ENCODE data around the gene UNC5A. TPM values are rescaled to one million over a fixed set of nuclear protein-coding genes. Genes with fewer than 3 reads are reported as not detected.

UNC5A gene
- polyA plus RNA-seq, 4 donors = 0.15 to 0.63 TPM; not detected in 2

DNA sequence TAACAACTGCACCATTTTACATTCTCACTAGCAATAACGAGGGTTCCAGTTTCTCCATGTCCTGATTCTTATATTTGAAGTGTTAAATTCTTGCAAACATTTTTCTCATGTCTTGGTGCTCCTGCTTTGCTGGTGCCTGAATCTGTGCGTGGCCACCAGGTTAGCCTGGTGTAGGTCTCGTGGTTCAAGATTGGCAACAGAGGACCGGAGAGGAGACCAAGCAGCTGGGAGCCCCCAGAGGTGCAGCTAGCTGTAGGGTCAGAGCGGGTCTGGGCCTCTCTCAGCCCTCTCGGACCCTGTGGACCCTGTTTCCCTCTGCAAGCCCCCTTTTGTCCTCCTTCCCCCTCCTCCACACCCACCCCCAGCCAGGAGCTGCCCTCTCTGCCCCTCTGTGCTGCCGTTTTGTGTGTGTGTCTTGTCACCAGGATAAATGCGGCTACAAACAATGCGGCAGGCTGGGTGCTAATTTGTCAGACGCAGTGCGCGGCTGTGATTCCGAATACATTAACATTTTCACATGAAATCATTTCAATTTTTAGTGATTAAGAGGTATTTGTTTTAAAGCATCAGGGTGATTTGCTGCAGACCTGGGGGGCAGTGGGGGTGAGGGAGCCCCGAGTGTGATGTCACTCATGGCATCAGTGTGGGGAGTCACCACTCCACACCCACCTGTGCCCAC is 17.5 kb downstream of the UNC5A start:
- Histone ChIP-seq H3K27me3 (ENCODE audit: control insufficient read depth in 3 of 3, insufficient read depth in 3 of 3, low read length in 3 of 3) (peaks cover 0 to 3% (median 0%) of the 10 kb centered on the region in 3 donors), H3K36me3 (ENCODE audit: control insufficient read depth in 3 of 3, insufficient read depth in 2 of 3, low read depth in 1 of 3, low read length in 3 of 3) (no peaks in the 10 kb centered on the region), H3K9me3 (ENCODE audit: control insufficient read depth in 2 of 2, insufficient read depth in 1 of 2, low read depth in 1 of 2, low read length in 1 of 2) (no peaks in the 10 kb centered on the region), H3K27ac (ENCODE audit: low read depth in 1 of 3, low read length in 2 of 3) (no peak overlapping the region), H3K4me3 (ENCODE audit: low read depth in 1 of 3, low read length in 3 of 3) (no peak overlapping the region), H3K4me1 (ENCODE audit: control insufficient read depth in 3 of 3, insufficient read depth in 2 of 3, low read depth in 1 of 3, low read length in 2 of 3) (no peaks in the 10 kb centered on the region)
- DNase-seq = no peak
- FAIRE-seq = no peak
- 83 to 89% (median 88%) methylated on average over 13 to 14 of the region's 14 CpGs for WGBS, 3 donors

- Histone ChIP-seq H3K36me3 (ENCODE audit: control insufficient read depth in 3 of 3, insufficient read depth in 2 of 3, low read depth in 1 of 3, low read length in 3 of 3) (no peaks in the 10 kb centered on the region), H3K27me3 (ENCODE audit: control insufficient read depth in 3 of 3, insufficient read depth in 3 of 3, low read length in 3 of 3) (peaks cover 0 to 2% (median 2%) of the 10 kb centered on the region in 3 donors), H3K27ac (ENCODE audit: low read depth in 1 of 3, low read length in 2 of 3) (no peak overlapping the region), H3K4me1 (ENCODE audit: control insufficient read depth in 3 of 3, insufficient read depth in 2 of 3, low read depth in 1 of 3, low read length in 2 of 3) (no peaks in the 10 kb centered on the region), H3K4me3 (ENCODE audit: low read depth in 1 of 3, low read length in 3 of 3) (no peak overlapping the region), H3K9me3 (ENCODE audit: control insufficient read depth in 2 of 2, insufficient read depth in 1 of 2, low read depth in 1 of 2, low read length in 1 of 2) (no peaks in the 10 kb centered on the region)
- FAIRE-seq (no peak), DNase-seq (no peak)
- 80 to 83% (median 83%) methylated on average over 2 of the region's 2 CpGs for WGBS, 3 donors
These were observed 19.0 kb downstream of the UNC5A start for GRCh38 chr5:176829320-176829719.

- no peaks in the 10 kb centered on the region for H3K36me3 ChIP-seq (ENCODE audit: control insufficient read depth in 3 of 3, insufficient read depth in 2 of 3, low read depth in 1 of 3, low read length in 3 of 3)
- H3K4me3 ChIP-seq (ENCODE audit: low read depth in 1 of 3, low read length in 3 of 3) = no peak overlapping the region
- DNase-seq (no peak), FAIRE-seq (no peak)
- 74 to 88% (median 85%) methylated on average over 22 to 23 of the region's 23 CpGs for WGBS, 3 donors
- H3K27me3 ChIP-seq (ENCODE audit: control insufficient read depth in 3 of 3, insufficient read depth in 3 of 3, low read length in 3 of 3) = peaks cover 0 to 5% (median 2%) of the 10 kb centered on the region in 3 donors
- no peaks in the 10 kb centered on the region for H3K9me3 ChIP-seq (ENCODE audit: control insufficient read depth in 2 of 2, insufficient read depth in 1 of 2, low read depth in 1 of 2, low read length in 1 of 2)
- H3K4me1 ChIP-seq (ENCODE audit: control insufficient read depth in 3 of 3, insufficient read depth in 2 of 3, low read depth in 1 of 3, low read length in 2 of 3) = no peaks in the 10 kb centered on the region
- no peak overlapping the region for H3K27ac ChIP-seq (ENCODE audit: low read depth in 1 of 3, low read length in 2 of 3)
These were observed 20.1 kb downstream of the UNC5A start for GRCh38 chr5:176830422-176830994.

GRCh38 chr5:176830995-176831423 is 20.6 kb downstream of the UNC5A start:
- Histone ChIP-seq H3K4me1 (ENCODE audit: control insufficient read depth in 3 of 3, insufficient read depth in 2 of 3, low read depth in 1 of 3, low read length in 2 of 3) (no peaks in the 10 kb centered on the region), H3K27ac (ENCODE audit: low read depth in 1 of 3, low read length in 2 of 3) (no peak overlapping the region), H3K9me3 (ENCODE audit: control insufficient read depth in 2 of 2, insufficient read depth in 1 of 2, low read depth in 1 of 2, low read length in 1 of 2) (no peaks in the 10 kb centered on the region), H3K36me3 (ENCODE audit: control insufficient read depth in 3 of 3, insufficient read depth in 2 of 3, low read depth in 1 of 3, low read length in 3 of 3) (no peaks in the 10 kb centered on the region), H3K4me3 (ENCODE audit: low read depth in 1 of 3, low read length in 3 of 3) (no peak overlapping the region), H3K27me3 (ENCODE audit: control insufficient read depth in 3 of 3, insufficient read depth in 3 of 3, low read length in 3 of 3) (peaks cover 0 to 5% (median 2%) of the 10 kb centered on the region in 3 donors)
- DNase-seq (no peak), FAIRE-seq (no peak)
- WGBS, 3 donors = 8 to 23% (median 16%) methylated on average over 9 of the region's 9 CpGs

DNA sequence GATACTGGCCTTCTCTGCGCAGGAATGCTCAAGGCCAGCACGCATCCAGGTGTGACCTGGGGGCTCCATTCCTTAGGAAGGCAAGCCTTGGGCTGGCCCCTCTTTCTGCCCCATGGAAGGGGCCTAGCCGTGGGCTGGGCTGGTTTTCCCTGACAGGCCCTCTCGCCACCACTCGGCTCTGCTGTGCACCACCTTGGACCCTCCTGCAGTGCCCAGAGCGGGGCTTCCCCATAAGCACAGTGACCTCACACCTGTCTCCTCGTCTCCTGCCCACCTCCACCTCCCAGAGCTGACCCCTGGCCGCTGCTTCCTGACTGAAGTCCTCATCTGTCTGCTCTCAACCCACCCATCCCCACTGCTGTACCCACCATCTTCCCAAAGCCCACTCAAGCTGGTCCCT is 21.1 kb downstream of the UNC5A start:
- DNase-seq (no peak), FAIRE-seq (no peak)
- 34 to 65% (median 56%) methylated on average over 8 of the region's 8 CpGs for WGBS, 3 donors
- Histone ChIP-seq H3K27ac (ENCODE audit: low read depth in 1 of 3, low read length in 2 of 3) (no peak overlapping the region), H3K9me3 (ENCODE audit: control insufficient read depth in 2 of 2, insufficient read depth in 1 of 2, low read depth in 1 of 2, low read length in 1 of 2) (no peaks in the 10 kb centered on the region), H3K4me1 (ENCODE audit: control insufficient read depth in 3 of 3, insufficient read depth in 2 of 3, low read depth in 1 of 3, low read length in 2 of 3) (no peaks in the 10 kb centered on the region), H3K36me3 (ENCODE audit: control insufficient read depth in 3 of 3, insufficient read depth in 2 of 3, low read depth in 1 of 3, low read length in 3 of 3) (no peaks in the 10 kb centered on the region), H3K4me3 (ENCODE audit: low read depth in 1 of 3, low read length in 3 of 3) (no peak overlapping the region), H3K27me3 (ENCODE audit: control insufficient read depth in 3 of 3, insufficient read depth in 3 of 3, low read length in 3 of 3) (peaks cover 0 to 5% (median 2%) of the 10 kb centered on the region in 3 donors)

DNA sequence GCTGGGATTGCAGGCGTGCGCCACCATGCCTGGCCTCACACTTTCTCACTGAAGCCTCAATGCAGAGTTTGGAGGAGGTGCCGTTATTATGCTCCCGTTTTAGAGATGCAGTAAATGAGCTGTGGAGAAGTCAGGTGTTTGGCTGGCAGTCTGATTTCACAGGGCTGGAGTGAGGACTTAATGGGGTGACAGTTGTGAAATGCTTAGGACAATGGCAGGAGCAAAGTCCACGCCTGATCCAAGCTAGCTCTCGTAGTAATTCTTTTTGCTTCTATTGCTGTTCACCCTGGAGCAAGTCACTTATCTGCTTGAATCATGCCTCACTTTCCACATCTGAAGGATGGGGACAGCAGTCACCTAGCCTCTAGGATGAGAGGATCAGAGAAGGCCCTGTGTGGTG is 21.8 kb downstream of the UNC5A start:
- no peak for DNase-seq
- no peak for FAIRE-seq
- no peak overlapping the region for H3K27ac ChIP-seq (ENCODE audit: low read depth in 1 of 3, low read length in 2 of 3)
- H3K9me3 ChIP-seq (ENCODE audit: control insufficient read depth in 2 of 2, insufficient read depth in 1 of 2, low read depth in 1 of 2, low read length in 1 of 2) = no peaks in the 10 kb centered on the region
- H3K27me3 ChIP-seq (ENCODE audit: control insufficient read depth in 3 of 3, insufficient read depth in 3 of 3, low read length in 3 of 3) = peaks cover 0 to 5% (median 2%) of the 10 kb centered on the region in 3 donors
- no peaks in the 10 kb centered on the region for H3K36me3 ChIP-seq (ENCODE audit: control insufficient read depth in 3 of 3, insufficient read depth in 2 of 3, low read depth in 1 of 3, low read length in 3 of 3)
- H3K4me1 ChIP-seq (ENCODE audit: control insufficient read depth in 3 of 3, insufficient read depth in 2 of 3, low read depth in 1 of 3, low read length in 2 of 3) = no peaks in the 10 kb centered on the region
- WGBS, 3 donors = 45 to 77% (median 47%) methylated on average over 6 of the region's 6 CpGs
- no peak overlapping the region for H3K4me3 ChIP-seq (ENCODE audit: low read depth in 1 of 3, low read length in 3 of 3)

DNA sequence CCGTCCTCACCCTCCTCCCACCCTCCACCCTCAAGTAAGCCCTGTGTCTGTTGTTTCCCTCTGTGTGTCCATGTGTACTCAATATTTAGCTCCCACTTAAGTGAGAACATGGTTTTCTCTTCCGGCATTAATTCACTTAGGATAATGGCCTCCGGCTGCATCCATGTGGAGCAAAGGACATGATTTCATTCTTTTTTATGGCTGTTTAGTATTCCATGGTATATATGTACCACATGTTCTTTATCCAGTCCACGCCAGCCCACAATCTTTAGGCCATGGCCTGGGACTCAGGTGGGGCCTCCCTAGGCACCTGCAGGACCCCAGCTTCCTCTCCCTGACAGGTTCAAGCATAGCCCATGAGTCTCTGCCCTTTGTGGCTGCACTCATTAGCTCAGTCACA is 22.9 kb downstream of the UNC5A start:
- DNase-seq (no peak), FAIRE-seq (no peak)
- Histone ChIP-seq H3K4me1 (ENCODE audit: control insufficient read depth in 3 of 3, insufficient read depth in 2 of 3, low read depth in 1 of 3, low read length in 2 of 3) (no peaks in the 10 kb centered on the region), H3K27me3 (ENCODE audit: control insufficient read depth in 3 of 3, insufficient read depth in 3 of 3, low read length in 3 of 3) (peaks cover 0 to 5% (median 2%) of the 10 kb centered on the region in 3 donors), H3K4me3 (ENCODE audit: low read depth in 1 of 3, low read length in 3 of 3) (no peak overlapping the region), H3K9me3 (ENCODE audit: control insufficient read depth in 2 of 2, insufficient read depth in 1 of 2, low read depth in 1 of 2, low read length in 1 of 2) (no peaks in the 10 kb centered on the region), H3K36me3 (ENCODE audit: control insufficient read depth in 3 of 3, insufficient read depth in 2 of 3, low read depth in 1 of 3, low read length in 3 of 3) (no peaks in the 10 kb centered on the region), H3K27ac (ENCODE audit: low read depth in 1 of 3, low read length in 2 of 3) (no peak overlapping the region)
- WGBS, 3 donors = 81 to 83% (median 83%) methylated on average over 4 of the region's 4 CpGs

GRCh38 chr5:176835918-176836317 is 25.6 kb downstream of the UNC5A start:
- no peaks in the 10 kb centered on the region for H3K4me1 ChIP-seq (ENCODE audit: control insufficient read depth in 3 of 3, insufficient read depth in 2 of 3, low read depth in 1 of 3, low read length in 2 of 3)
- H3K4me3 ChIP-seq (ENCODE audit: low read depth in 1 of 3, low read length in 3 of 3) = no peak overlapping the region
- H3K27ac ChIP-seq (ENCODE audit: low read depth in 1 of 3, low read length in 2 of 3) = no peak overlapping the region
- FAIRE-seq (no peak), DNase-seq (no peak)
- H3K27me3 ChIP-seq (ENCODE audit: control insufficient read depth in 3 of 3, insufficient read depth in 3 of 3, low read length in 3 of 3) = peaks cover 0 to 5% (median 2%) of the 10 kb centered on the region in 3 donors
- H3K36me3 ChIP-seq (ENCODE audit: control insufficient read depth in 3 of 3, insufficient read depth in 2 of 3, low read depth in 1 of 3, low read length in 3 of 3) = no peaks in the 10 kb centered on the region
- 49 to 62% (median 59%) methylated on average over 3 of the region's 3 CpGs for WGBS, 3 donors
- H3K9me3 ChIP-seq (ENCODE audit: control insufficient read depth in 2 of 2, insufficient read depth in 1 of 2, low read depth in 1 of 2, low read length in 1 of 2) = no peaks in the 10 kb centered on the region
